HK-2 (cell line): Measurements from ENCODE around the gene ELK4.

Source experiments
- DNase-seq: peaks from one replicate; pipeline ENCODE4 v3.0.0-alpha.2; 2018; ENCODE audit not compliant: unreplicated experiment

ELK4 gene, protein sequence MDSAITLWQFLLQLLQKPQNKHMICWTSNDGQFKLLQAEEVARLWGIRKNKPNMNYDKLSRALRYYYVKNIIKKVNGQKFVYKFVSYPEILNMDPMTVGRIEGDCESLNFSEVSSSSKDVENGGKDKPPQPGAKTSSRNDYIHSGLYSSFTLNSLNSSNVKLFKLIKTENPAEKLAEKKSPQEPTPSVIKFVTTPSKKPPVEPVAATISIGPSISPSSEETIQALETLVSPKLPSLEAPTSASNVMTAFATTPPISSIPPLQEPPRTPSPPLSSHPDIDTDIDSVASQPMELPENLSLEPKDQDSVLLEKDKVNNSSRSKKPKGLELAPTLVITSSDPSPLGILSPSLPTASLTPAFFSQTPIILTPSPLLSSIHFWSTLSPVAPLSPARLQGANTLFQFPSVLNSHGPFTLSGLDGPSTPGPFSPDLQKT

DNA sequence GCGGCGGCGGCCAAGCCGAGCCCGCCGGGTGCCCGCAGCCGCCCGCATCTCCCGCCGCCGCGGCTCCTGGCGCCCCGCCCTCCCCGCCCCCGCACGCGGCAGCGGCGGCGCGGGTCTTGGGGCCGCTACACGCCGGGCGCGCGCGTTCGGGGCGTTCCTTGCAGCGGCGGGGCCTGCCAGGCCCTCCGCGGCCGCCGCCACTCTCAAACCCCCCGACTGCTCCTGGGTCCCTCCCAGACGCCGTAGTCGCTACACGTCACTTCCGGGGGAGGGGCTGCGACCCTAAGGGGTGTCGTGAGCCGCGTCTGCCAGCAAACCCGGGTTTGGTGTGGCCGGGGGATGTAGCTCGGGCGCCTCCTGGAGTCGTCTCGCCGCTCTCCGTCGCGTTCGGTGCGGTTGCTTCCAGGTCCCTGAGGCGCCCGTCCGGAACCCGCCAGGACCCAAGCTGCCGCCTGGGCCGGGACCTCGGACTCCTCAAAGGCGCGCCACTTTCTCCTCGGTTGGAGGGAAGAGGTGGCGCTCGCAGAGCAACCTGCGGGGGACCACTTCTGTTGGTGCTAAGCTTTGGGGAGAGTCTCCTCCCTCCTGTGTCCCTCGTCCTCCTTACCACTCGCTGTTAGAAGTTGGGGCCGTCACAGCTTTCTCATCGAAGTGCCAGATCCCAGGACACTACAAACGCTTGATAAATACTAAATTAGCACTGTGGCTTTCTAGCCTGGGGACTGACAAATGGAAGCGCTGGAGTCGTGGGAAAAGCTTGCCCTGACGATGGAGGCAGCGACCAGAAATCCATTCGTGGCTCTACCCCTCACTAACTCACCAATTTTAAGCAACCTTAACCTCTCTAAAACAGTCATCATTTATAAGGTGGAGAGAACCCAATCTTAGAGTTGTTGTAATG lies at the start of gene ELK4:
Gene ELK4, minus strand, starts transcription at position 244 of the 901 bp plus-strand sequence. CDS start 8,129 bp downstream, outside the sequence.
- DNase-seq = peak; percentile 99

DNA sequence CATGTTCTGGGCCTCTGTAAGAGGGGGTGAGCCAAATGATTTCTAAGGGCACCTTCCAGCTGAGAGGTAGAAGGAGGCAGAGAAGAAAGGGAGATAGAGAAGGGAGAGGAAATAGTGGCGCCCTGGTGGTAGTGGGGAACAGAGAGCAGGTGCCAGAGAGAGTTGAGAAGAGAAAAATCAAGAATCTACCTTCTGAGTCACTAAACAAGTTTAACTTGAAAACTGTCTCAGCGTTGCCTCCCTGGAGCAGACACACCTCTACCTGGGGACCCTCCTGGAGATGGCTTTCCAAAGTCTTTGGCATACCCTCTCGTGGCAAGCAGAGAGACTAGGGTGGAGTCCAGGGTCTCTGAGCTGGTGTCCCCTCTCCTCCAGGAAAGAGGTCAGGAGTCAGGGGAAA lies 49.6 kb upstream of the ELK4 start:
- no peak for DNase-seq

DNA sequence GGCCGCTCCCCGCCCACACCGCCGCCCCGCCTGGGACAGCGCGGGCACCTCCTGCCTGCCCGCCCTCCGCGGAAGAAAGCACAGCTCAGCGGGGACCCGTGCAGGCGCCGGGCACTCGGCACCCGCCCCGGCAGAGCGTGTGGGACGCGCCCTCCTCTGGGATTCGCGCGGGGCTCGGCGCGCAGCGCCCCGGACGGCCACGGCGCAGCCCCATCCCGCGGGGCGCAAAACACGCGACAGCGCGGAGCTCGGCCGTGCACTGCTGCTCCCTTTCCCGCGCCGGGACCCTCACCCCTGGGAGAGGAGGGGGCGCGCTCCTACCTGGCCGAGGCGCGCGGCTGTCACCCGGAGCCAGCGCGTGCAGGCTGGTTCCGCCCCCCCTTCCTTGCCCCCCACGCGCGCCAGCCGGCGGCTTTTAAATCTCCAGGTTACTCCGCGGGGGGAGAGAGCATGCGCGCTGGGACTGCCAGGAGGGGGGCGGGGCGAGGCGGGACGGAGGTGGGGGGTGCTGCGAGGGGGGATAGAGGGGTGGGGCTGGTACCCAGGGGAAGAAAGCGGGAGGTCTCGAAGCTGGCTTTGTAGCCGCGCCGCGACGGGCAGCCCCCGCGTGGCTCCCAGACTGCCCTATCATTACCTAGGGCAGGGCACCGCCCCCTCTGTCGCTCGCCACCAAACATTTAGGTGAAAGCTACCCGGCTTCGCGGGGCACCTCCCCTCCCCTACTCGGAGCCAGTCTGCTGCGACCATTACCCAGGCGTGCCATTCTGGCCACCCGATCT lies 48.5 kb upstream of the ELK4 start, which contains the start of gene SLC45A3:
Gene SLC45A3, minus strand, starts transcription at position 437 of the 779 bp plus-strand sequence. CDS start 15,853 bp downstream, outside the sequence.
- peak; percentile 46 for DNase-seq

GRCh38 chr1:205678286-205679111 lies 46.7 kb upstream of the ELK4 start:
- DNase-seq = no peak

DNA sequence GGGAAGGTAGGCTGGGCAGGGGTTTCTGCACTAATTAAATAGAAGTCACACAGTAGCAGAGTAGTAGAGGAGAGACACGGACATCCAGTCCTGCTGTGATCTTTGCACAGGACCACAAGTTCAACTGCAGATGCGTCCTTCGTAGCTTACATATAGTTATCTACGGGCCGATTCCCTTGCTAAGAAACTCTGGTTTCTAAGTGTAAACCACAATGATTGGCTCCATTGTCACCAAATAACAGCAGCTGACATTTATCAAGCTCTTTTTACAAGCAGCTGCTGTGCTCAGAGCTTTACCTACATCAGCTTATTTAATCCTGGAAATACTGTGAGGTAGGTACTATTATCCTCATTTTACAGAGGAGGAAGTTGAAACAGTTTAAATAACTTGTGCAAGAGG lies 45.4 kb upstream of the ELK4 start:
- no peak for DNase-seq

- DNase-seq = no peak
Observed at GRCh38 chr1:205676597-205676996, 44.8 kb upstream of the ELK4 start.

DNA sequence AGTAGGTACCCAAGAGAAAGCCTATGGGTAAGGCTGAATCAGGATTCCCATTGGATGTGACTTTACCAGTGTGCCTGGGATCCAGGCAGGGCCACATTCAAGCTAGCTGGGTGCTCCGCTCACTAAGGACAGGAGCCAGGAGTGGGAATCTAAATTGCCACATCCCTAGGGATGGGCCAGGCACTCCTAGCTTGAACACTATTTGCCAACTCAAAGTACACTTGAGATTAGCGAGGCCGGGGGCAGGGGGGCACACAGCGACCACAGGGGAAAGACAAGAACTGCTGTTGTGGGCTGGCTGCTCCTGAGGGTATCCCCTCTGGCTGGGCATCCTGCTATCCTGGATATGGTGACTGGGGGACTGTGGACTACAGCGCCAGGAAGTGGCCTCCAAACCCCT lies 44.2 kb upstream of the ELK4 start:
- DNase-seq = no peak

- no peak for DNase-seq
Observed at GRCh38 chr1:205675247-205675646, 43.4 kb upstream of the ELK4 start.

- no peak for DNase-seq
Observed at GRCh38 chr1:205672970-205673369, 41.2 kb upstream of the ELK4 start.

GRCh38 chr1:205672395-205672889 lies 40.6 kb upstream of the ELK4 start:
- DNase-seq = no peak

- DNase-seq = no peak
Observed at GRCh38 chr1:205670611-205671430, 39.0 kb upstream of the ELK4 start.

DNA sequence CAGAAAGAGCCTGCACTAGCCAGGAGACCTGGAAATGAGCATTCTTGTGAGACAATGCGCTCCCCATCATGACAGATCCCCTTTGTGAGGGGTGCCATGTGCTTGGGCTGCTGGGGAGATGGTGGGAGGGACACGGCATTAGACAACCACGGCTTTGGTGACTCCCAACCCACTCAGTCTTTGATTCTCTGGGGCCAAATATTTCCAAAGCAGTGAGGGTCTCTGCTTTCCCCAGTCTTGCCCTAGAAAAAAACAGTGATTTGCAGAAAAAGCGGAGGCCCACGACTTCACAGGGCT lies 38.3 kb upstream of the ELK4 start:
- no peak for DNase-seq

DNA sequence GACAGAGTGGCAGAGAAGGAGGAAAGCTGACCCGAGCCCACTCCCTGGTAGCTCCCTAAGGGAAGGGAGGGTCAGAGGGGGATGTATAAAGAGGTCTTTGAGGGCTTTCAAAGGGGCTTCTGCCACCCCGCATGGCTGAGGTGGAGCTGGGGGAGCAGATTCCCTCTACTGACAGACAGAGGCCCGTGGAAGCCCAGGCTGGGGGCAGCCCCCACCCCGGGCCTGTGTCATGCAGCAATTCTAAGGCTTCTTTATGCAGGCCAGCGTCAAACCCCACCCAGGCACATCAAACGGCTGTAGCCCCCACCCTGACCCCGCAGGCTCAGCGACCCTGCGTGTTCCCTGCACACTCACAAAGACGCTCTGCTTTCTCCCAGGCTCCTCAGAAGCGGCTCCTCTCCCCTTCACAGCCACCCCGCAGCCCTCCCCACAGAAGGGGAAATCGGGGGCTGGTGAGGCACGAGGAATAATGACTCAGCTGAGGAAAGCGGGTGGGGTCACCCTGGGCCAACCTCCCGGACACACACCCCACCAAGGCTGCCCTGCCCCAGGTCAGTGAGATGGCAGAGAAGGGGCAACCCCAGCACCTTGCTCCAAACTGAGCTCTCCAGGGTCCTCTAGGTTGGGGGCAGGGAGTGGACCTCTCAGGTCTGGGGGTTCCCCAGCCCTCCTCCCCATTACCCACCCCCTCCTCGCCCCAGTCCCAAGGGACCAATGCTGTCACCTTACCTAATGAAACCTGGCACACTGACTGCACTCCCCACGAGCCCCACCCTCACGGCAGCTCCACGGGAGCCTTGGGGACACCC lies 37.7 kb upstream of the ELK4 start:
- no peak for DNase-seq

- DNase-seq = no peak
Observed at GRCh38 chr1:205668951-205669340, 37.1 kb upstream of the ELK4 start.

GRCh38 chr1:205667909-205668643 lies 36.3 kb upstream of the ELK4 start:
- DNase-seq = no peak

DNA sequence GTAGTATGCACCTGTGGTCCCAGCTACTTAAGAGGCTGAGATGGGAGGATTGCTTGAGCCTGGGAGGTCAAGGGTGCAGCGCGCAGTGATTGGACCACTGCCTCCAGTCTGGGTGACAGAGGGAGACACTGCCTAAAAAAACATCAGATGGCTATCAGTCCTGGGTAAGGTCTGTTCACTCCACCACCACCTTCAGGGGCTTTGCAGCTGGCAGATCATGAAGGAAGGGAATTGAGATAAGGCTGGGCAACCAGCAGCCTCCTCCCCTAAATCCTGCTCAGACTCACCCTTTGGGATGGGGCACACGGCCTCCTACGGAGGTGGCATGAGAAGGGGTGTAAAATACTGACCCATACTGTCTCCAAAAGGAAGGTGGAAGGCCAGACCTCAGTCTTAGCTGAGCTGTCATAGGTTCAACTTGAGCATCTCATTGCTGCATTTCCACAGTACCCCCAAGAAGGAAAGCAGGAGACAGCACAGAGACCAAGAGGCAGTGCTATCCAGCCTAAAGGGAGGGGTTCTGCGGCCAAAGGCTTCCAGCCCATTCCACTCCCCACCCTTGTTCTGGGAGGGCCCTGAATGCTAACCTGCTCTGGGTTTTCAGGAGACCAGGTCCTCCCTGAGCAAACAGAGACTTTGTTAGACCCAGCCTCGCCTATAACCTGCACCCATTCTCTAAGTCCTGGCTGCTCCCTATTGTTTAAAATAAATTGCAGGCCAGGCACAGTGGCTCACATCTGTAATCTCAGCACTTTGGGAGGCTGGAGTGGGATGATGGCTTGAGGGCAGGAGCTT lies 34.8 kb upstream of the ELK4 start:
- DNase-seq = no peak

DNA sequence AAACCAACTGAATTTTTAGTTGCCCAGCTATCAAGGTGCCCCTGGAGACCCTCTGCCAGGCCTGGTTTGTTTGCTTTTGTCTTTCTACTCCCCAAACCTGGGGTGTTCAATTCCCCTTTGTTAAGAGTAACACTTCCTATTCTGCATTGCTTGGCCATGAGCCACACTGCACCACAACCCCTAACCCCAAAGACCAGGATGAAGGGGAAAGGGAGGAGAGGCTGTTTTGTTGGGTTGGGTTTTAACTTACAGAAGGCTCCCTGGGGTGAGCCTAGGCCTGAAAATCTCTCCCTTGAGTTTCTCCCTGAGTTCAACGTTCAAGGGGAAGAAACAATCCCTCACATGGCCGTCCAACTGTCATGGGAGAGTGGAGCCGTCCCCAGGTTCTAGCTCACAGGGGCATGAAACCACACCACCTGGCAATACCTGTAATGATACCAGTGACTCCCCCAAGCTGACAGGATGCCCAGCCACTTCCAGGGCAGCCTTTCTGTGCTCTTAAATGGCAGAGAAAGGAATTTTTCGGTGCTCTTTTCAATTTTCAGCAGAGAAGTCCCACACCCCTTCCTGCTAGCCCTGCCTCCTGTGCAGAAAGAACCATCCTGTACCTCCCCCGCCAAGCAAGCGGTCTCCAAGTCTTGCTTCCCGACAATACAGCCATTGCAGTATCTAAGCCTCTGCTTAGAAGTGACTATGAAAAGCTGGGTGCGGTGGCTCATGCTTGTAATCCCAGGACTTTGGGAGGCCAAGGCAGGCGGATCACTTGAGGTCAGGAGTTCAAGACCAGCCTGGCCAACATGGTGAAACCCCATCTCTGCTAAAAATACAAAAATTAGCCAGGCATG lies 33.6 kb upstream of the ELK4 start:
- no peak for DNase-seq
